HG02610 (cell line): ENCODE results near the gene DCUN1D1.
"Not testable (repeated sequence)": the region's sequence is repeated elsewhere in the genome, so short reads cannot be mapped to it uniquely, and the experiment has no call there.

Experiments used
- ATAC-seq: cut with Tn5 transposase; IDR thresholded peaks from one replicate; pipeline ENCODE4 v1.9.1; 2021; ENCODE audit warnings: mild to moderate bottlenecking, moderate library complexity; ENCODE audit not compliant: unreplicated experiment

DCUN1D1 gene

GRCh38 chr3:182980204-182981037 is at the start of gene DCUN1D1:
TSS of gene DCUN1D1 (minus strand) at chr3:182980538. CDS start at chr3:182980489, 49 bp downstream.
- peak; percentile 92 for ATAC-seq

DNA sequence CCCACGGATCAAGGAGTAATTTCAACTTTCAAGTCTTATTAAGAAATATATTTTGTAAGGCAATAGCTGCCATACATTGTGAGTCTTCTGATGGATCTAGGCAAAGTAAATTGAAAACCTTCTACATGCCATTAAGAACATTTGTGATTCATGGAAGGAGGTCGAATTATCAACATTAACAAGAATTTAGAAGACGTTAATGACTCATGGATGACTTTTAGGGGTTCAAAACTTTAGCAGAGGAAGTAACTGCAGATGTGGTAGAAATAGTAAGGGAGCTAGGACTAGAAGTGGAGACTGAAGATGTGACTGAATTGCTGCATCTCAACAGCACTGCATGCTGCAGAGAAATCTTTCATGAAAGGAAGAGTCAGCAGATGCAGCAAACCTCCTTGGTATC is 48.1 kb upstream of the DCUN1D1 start:
- no peak for ATAC-seq

GRCh38 chr3:183027276-183027675 is 46.9 kb upstream of the DCUN1D1 start:
- no peak for ATAC-seq

- no peak for ATAC-seq
Observed at GRCh38 chr3:183022936-183023516, 42.7 kb upstream of the DCUN1D1 start.

DNA sequence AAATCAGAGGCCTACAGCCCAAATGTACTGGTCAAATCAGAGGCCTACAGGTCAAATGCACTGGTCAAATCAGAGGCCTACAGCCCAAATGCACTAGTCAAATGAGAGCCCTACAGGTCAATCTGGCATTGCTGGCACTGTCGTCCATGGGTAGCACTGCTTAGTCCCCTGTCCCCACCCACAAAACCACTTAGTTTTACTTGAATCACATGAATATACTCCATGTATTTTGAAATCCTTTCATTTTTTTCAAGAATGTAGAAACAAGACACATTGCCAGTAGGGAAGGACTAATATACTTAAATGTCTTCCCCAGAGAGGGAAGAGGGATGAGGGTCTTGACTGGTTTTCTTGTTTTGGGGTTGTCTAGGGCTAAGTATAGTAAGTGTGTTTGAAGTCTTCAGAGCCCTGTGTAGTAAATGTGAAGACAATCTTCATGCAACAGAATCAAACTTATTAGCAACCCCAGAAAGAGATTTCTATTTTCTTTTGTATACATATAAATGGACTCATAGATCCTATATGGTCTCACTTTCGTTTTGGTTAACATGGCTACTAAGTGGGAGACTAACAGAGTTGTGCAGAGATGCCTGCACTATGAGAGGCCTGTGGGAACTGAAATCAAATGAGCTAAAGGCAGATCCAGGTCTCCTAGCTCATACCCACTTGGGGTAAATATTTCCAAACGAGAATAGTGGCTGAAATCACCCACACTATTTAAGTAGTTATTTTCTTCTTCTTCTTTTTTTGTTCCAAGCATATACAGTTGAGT is 38.3 kb upstream of the DCUN1D1 start:
- ATAC-seq: no peak

DNA sequence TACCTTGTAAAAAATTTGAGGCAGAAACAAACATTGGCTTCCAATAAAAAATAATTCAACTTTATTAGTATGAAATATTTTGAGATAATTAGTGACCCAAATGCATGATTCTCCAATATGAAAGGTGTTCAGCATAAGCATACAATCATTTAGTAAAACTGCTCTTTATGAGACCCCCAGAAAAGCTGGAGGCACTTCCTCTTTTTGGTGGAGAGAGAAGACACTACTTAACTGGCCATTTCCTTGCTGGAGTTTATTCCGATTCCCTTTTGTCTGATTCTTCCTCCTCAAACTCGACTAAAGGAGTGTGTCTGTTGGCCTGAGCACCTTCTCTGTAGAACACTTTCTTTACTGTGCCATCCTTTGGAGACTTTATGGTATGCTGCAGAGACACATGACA is 34.8 kb upstream of the DCUN1D1 start:
- ATAC-seq: no peak

DNA sequence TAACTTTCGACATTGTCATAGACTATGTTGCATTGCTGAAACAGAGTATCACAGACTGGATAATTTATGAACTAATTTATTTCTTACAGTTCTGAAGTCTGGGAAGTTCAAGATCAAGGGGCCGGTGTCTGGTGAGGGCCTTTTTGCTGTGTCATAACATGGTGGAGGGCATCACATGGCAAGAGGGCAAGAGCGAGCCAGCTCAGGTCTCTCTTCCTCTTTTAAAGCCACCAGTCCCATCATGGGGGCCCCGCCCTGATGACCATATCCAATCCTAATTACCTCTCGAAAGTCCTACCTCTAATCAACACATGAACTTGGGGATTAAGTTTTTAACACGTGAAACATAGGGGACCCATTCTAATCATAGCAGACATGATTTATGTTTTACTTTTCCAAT is 33.5 kb upstream of the DCUN1D1 start:
- no peak for ATAC-seq

DNA sequence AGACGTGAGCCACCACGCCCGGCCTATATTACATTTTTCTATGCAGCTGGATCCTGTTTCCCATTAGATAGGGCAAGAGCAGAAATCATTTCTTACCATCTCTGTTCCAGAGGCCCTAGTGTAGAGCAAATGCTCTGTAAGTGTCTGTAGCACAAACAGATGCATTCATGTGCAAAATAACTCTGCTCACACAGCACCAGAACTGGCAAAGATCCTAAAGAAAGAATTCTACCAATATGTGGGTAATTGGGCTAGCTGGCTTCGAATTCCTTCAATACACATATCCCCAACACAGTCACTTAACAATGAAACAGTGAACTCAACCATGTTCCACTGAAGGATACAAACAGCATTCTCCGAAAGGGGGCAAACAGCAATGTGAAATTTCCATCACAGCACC is 32.7 kb upstream of the DCUN1D1 start:
- ATAC-seq: no peak

DNA sequence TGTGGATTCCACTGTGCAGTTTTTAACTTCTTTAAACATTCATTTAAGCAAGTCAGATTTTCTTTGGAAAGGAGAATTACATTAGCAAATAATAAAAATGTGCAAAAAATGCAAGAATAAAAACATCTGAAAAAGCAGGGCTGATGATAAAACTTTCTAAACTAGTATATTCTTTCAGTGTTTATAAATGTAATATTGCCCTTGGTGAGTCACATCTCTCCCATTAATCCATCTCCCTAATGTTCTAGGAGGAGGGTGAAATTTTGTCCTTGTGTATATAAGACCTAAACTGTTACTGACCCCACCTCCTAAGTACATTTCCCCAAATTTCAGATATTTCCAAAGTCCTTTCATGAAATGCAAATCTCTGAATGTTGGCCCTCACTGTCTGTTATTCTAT is 28.5 kb upstream of the DCUN1D1 start:
- no peak for ATAC-seq

GRCh38 chr3:183008303-183008702 is 28.0 kb upstream of the DCUN1D1 start:
- ATAC-seq: no peak

- no peak for ATAC-seq
Observed at GRCh38 chr3:183006396-183007002, 26.2 kb upstream of the DCUN1D1 start.

DNA sequence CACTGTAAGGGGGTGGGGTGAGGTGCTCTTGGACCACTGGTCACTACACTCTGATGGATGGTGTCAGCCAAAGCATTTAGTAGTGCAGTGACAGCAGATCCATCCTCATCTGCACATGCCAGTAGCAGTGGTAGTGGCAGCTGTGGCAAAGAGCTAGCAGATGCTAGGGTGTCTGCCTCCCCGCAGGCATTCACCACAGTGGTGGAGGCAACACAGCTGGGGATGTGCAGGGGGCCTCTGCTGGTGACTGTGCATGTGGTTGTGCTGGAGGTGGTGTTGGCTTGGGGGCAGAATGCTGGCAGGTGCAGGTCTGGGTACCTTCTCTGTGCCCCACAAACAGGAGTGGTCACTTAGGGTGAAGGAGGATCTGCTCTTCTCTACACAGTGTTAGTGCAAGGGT is 19.4 kb upstream of the DCUN1D1 start:
- ATAC-seq: no peak

DNA sequence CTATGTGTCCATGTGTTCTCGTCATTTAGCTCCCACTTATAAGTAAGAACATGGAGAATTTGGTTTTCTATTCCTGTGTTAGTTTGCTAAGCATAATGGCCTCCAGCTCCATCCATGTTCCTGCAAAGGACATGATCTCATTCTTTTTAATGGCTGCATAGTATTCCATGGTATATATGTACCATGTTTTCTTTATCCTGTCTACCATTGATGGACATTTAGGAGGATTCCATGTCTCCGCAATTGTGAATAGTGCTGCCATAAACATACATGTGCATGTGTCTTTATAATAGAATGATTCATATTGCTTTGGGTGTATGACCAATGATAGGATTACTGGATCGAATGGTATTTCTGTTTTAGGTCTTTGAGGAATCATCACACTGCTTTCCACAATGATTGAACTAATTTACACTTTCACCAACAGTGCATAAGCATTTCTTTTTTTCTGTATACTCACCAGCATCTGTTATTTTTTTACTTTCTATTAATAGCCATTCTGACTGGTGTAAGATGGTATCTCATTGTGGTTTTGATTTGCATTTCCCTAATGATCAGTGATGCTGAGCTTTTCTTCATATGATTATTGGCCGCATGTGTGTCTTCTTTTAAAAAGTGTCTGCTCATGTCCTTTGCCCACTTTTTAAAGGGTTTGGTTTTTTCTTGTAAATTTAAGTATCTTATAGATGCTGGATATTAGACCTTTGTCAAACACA is 13.3 kb upstream of the DCUN1D1 start:
- not testable (repeated sequence) for ATAC-seq

DNA sequence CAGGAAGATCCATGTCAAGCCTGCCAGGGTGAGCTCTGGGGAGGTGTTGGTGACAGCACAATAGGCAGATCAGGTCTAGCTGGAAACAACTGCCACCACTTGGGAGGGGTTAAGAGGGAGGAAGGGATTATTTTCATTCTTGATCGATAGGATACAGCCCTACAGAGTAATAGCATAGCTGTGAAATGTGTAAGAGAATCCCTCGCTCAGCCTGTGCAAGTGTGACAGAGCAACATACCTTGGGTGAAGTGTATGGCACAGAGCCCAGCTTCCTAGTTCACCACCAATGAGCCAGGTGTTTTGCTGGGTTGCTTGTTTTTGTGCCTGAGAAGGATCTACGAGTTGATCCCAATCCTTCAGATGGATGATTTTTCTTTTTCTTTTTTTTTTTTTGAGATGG is 9.2 kb upstream of the DCUN1D1 start:
- no peak for ATAC-seq

DNA sequence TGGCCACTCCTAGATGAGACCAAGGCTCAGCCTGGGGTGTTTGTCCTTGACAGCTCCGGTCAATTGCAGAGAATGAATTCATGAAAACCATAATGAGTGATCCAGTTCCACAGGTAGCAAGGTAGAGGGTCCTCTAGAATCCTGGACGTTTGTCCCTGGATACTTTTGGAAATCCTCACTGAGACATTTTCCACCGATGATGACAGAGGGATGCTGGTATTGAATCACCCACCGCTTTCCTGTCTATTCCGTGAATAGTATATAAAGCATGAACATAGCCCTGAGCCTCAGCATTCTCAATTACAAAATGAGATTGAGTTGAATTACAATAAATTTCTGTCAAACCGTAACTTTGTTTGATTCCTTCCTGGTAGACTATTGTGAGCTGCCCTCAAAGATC is 5.7 kb upstream of the DCUN1D1 start:
- ATAC-seq: no peak

- ATAC-seq: no peak
Observed at GRCh38 chr3:182983876-182984275, 3.5 kb upstream of the DCUN1D1 start.

DNA sequence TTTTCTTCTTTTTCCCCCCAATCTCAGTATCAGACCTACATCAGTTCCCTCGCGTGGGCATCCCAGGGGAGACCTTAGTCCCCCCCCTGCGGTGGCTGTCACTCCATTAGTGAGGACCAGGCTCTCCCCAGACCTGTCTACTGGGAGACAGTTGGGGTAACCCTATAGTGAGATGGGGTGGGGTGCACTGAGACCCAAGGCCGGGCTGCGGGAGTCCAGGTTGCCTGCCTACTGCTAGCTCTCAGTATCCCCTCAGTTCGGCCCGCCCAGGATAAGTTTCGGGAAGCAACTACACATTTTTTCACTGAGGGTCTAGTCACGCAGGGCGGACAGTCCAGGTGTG is 671 bp upstream of the DCUN1D1 start:
- ATAC-seq: no peak

GRCh38 chr3:182979674-182980191 is 605 bp downstream of the DCUN1D1 start:
- ATAC-seq: peak; percentile 10

GRCh38 chr3:182979103-182979673 is 1.1 kb downstream of the DCUN1D1 start:
- ATAC-seq: no peak

DNA sequence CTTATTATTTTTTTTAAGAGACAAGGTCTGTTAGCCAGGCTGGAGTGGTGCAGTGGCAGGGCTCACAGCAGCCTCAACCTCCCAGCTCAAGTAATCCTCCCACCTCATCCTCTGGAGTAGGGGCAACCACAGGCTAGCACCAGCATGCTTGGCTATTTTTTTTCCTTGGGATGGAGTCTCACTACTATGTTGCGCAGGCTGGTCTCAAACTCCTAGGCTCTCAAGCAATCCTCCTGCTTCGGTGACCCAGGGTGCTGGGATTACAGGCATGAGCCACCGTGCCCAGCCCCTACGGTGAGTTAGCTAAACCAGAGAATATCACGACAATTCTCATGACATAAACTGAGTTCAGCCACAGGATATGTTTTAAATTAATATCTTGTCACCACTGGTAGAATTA is 2.0 kb downstream of the DCUN1D1 start:
- ATAC-seq: no peak
